MM.1S (cell line): ENCODE results near the gene DBNDD2.

Source experiments
- CTCF ChIP-seq: fragments of 300-600 bp; sonication (generic); IDR thresholded peaks from 2 replicates; pipeline ENCODE4 v1.5.1; 2016; ENCODE audit warnings: antibody characterized with exemption, low read length, mixed read lengths
- EZH2 ChIP-seq: fragments of 300-600 bp; sonication (generic); optimal IDR thresholded peaks from 2 replicates; pipeline ENCODE3; 2017; ENCODE audit warnings: low read depth, mild to moderate bottlenecking, antibody characterized with exemption, low read length, mixed read lengths

- TF ChIP-seq CTCF, result no peak
- no peak for TF ChIP-seq EZH2
These were observed 44.9 kb downstream of the DBNDD2 start for GRCh38 chr20:45452772-45453691.
